Suprapubic skin (tissue), 3 donors: ENCODE results near the gene DIAPH2.

ENCODE experiments used
- POLR2AphosphoS5 ChIP-seq, 3 donors: sonication (generic); formaldehyde crosslinking; IDR thresholded peaks; one replicate each; pipeline ENCODE4 v1.6.1; 2017; ENCODE audit warnings: antibody characterized with exemption in 3 of 3
- TF ChIP-seq, protein P1 (sequence below), 2 donors: fragments of 200-600 bp in 1 of 2; fragments of 450-650 bp in 1 of 2; sonication (generic) in 1 of 2; IDR thresholded peaks; one replicate each; pipeline ENCODE4 v1.5.1; 2016 to 2019; ENCODE audit warnings: antibody characterized with exemption in 2 of 2, mild to moderate bottlenecking in 1 of 2, moderate library complexity in 1 of 2

- TF ChIP-seq, protein P1, sequence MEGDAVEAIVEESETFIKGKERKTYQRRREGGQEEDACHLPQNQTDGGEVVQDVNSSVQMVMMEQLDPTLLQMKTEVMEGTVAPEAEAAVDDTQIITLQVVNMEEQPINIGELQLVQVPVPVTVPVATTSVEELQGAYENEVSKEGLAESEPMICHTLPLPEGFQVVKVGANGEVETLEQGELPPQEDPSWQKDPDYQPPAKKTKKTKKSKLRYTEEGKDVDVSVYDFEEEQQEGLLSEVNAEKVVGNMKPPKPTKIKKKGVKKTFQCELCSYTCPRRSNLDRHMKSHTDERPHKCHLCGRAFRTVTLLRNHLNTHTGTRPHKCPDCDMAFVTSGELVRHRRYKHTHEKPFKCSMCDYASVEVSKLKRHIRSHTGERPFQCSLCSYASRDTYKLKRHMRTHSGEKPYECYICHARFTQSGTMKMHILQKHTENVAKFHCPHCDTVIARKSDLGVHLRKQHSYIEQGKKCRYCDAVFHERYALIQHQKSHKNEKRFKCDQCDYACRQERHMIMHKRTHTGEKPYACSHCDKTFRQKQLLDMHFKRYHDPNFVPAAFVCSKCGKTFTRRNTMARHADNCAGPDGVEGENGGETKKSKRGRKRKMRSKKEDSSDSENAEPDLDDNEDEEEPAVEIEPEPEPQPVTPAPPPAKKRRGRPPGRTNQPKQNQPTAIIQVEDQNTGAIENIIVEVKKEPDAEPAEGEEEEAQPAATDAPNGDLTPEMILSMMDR (IDR thresholded peaks at IDR 0.05): no peak
- no peak for TF ChIP-seq POLR2AphosphoS5 (IDR thresholded peaks at IDR 0.05)
These were observed 434.9 kb downstream of the DIAPH2 start for GRCh38 chrX:97119474-97120109.
